ENCODE measurements around the gene MAGEE1.

- TF ChIP-seq CTCF (IDR thresholded peaks at IDR 0.05) (no peak), POLR2A (IDR thresholded peaks at IDR 0.05) (no peak)
These were observed 6.7 kb downstream of the MAGEE1 start for GRCh38 chrX:76434103-76434741.
